ENCODE measurements around the gene STRN4.

The STRN4 gene

GRCh38 chr19:46731584-46731983, 14.7 kb downstream of the STRN4 start:
- TF ChIP-seq CTCF (IDR thresholded peaks at IDR 0.05; ENCODE audit: insufficient read depth, low read depth, low read length, missing control alignments): no peak
- no peak for DNase-seq (ENCODE audit: low read depth)
- H3K4me3 ChIP-seq (ENCODE audit: low read length): no peak overlapping the region

- DNase-seq (ENCODE audit: low read depth): peak; percentile 87
- no peak overlapping the region for H3K4me3 ChIP-seq (ENCODE audit: low read length)
- no peak for TF ChIP-seq CTCF (IDR thresholded peaks at IDR 0.05; ENCODE audit: insufficient read depth, low read depth, low read length, missing control alignments)
These were observed 15.2 kb downstream of the STRN4 start for GRCh38 chr19:46731007-46731501.

GRCh38 chr19:46730595-46730994, 15.7 kb downstream of the STRN4 start:
- H3K4me3 ChIP-seq (ENCODE audit: low read length): no peak overlapping the region
- no peak for TF ChIP-seq CTCF (IDR thresholded peaks at IDR 0.05; ENCODE audit: insufficient read depth, low read depth, low read length, missing control alignments)
- no peak for DNase-seq (ENCODE audit: low read depth)

- DNase-seq (ENCODE audit: low read depth): no peak
- no peak for TF ChIP-seq CTCF (IDR thresholded peaks at IDR 0.05; ENCODE audit: insufficient read depth, low read depth, low read length, missing control alignments)
These were observed 16.1 kb downstream of the STRN4 start for GRCh38 chr19:46730187-46730586.

GRCh38 chr19:46729696-46730095, 16.6 kb downstream of the STRN4 start:
- H3K4me3 ChIP-seq (ENCODE audit: low read length): no peak overlapping the region
- TF ChIP-seq CTCF (IDR thresholded peaks at IDR 0.05; ENCODE audit: insufficient read depth, low read depth, low read length, missing control alignments): no peak

More at GRCh38 chr19:46730187-46730586, 16.1 kb downstream of the STRN4 start:
- H3K4me3 ChIP-seq (ENCODE audit: low read length): no peak overlapping the region

GRCh38 chr19:46728693-46729339, 17.4 kb downstream of the STRN4 start:
- H3K4me3 ChIP-seq (ENCODE audit: low read length): no peak overlapping the region
- DNase-seq (ENCODE audit: low read depth): peak; percentile 68
- peak; percentile 88 for TF ChIP-seq CTCF (IDR thresholded peaks at IDR 0.05; ENCODE audit: insufficient read depth, low read depth, low read length, missing control alignments)

More at GRCh38 chr19:46729696-46730095, 16.6 kb downstream of the STRN4 start:
- DNase-seq (ENCODE audit: low read depth): no peak

- H3K4me3 ChIP-seq (ENCODE audit: low read length): no peak overlapping the region
- DNase-seq (ENCODE audit: low read depth): no peak
- TF ChIP-seq CTCF (IDR thresholded peaks at IDR 0.05; ENCODE audit: insufficient read depth, low read depth, low read length, missing control alignments): no peak
These were observed 18.0 kb downstream of the STRN4 start for GRCh38 chr19:46728208-46728607.

Measured in epithelial cell of esophagus (primary cell).